SK-N-SH (cell line): ENCODE results near the gene STX1A. TPM values are rescaled to one million over a fixed set of nuclear protein-coding genes. Genes with fewer than 3 reads are reported as not detected.
"Not testable (repeated sequence)": the region's sequence is repeated elsewhere in the genome, so short reads cannot be mapped to it uniquely, and the experiment has no call there.

Experiments
- CTCF ChIA-PET: fragments of 300-600, 350-600 bp; formaldehyde crosslinking; extraction: SDS; loops from one replicate; lab custom pipeline; 2021; lab: Yijun Ruan, JAX
- POLR2A ChIA-PET: fragments of 350-600 bp; sonication (Branson Sonifier 250); formaldehyde crosslinking; extraction: SDS; loops from one replicate; lab custom pipeline; 2020; ENCODE audit warnings: antibody characterized with exemption, inconsistent platforms; lab: Yijun Ruan, JAX
- DNase-seq: peaks from one replicate; pipeline ENCODE4 v3.0.0; 2012
- H2AFZ ChIP-seq: fragments of 200-600 bp; sonication (generic); 2 replicates; pipeline ENCODE4 v1.8.1; 2016; ENCODE audit warnings: antibody characterized with exemption, mild to moderate bottlenecking, low read depth
- H3F3A ChIP-seq: fragments of 200-600 bp; sonication (generic); replicated peaks from 2 replicates; pipeline ENCODE3; 2016; ENCODE audit warnings: antibody characterized with exemption, mild to moderate bottlenecking; ENCODE audit not compliant: insufficient read depth
- H3K27ac ChIP-seq, 2 experiments: fragments of 200-500 bp in 1 of 2; fragments of 200-600 bp in 1 of 2; sonication (Bioruptor generic) in 1 of 2; sonication (generic), shearing (Covaris generic) in 1 of 2; 2 replicates each; pipeline versions ENCODE4 v1.5.1 to v1.6.1; 2014 to 2016; ENCODE audit warnings: low read depth in 2 of 2, inconsistent platforms in 1 of 2, low read length in 1 of 2, mild to moderate bottlenecking in 1 of 2, mixed read lengths in 1 of 2
- H3K27me3 ChIP-seq: fragments of 200-600 bp; sonication (generic), shearing (Covaris generic); 2 replicates; pipeline ENCODE4 v1.6.1; 2016; ENCODE audit warnings: mixed run types; ENCODE audit not compliant: insufficient read depth
- H3K36me3 ChIP-seq, 2 experiments: fragments of 200-500 bp in 1 of 2; fragments of 200-600 bp in 1 of 2; sonication (Bioruptor generic) in 1 of 2; sonication (generic) in 1 of 2; replicated peaks in 1 of 2; 2 replicates each; pipeline versions ENCODE3 to v1.5.1; 2014 to 2016; ENCODE audit warnings: low read length in 1 of 2, mild to moderate bottlenecking in 1 of 2; ENCODE audit not compliant: insufficient read depth in 2 of 2, control insufficient read depth in 1 of 2
- H3K4me1 ChIP-seq, 2 experiments: fragments of 200-500 bp in 1 of 2; fragments of 200-600 bp in 1 of 2; sonication (Bioruptor generic) in 1 of 2; sonication (generic), shearing (Covaris generic) in 1 of 2; 2 replicates each; pipeline versions ENCODE4 v1.5.1 to v1.6.1; 2014 to 2016; ENCODE audit warnings: low read depth in 1 of 2, low read length in 1 of 2, mixed run types in 1 of 2; ENCODE audit not compliant: insufficient read depth in 2 of 2, control insufficient read depth in 1 of 2
- H3K4me2 ChIP-seq: fragments of 200-600 bp; sonication (generic), shearing (Covaris generic); 2 replicates; pipeline ENCODE4 v1.6.1; 2017; ENCODE audit warnings: mixed run types
- H3K4me3 ChIP-seq, 2 experiments: fragments of 200-500 bp in 1 of 2; fragments of 200-600 bp in 1 of 2; sonication (Bioruptor generic) in 1 of 2; sonication (generic), shearing (Covaris generic) in 1 of 2; 2 replicates each; pipeline versions ENCODE4 v1.5.1 to v1.8.1; 2014 to 2016; ENCODE audit warnings: low read depth in 2 of 2, inconsistent platforms in 1 of 2, low read length in 1 of 2, mild to moderate bottlenecking in 1 of 2, mixed read lengths in 1 of 2, moderate library complexity in 1 of 2
- H3K79me2 ChIP-seq: fragments of 200-600 bp; sonication (generic); 2 replicates; pipeline ENCODE4 v1.8.1; 2017; ENCODE audit warnings: mild to moderate bottlenecking; ENCODE audit not compliant: insufficient read depth
- H3K9ac ChIP-seq: fragments of 200-600 bp; sonication (generic); 2 replicates; pipeline ENCODE4 v1.6.1; 2017; ENCODE audit warnings: mixed run types
- H3K9me2 ChIP-seq: fragments of 200-600 bp; sonication (generic); 2 replicates; pipeline ENCODE4 v1.6.1; 2017; ENCODE audit warnings: mixed run types
- H3K9me3 ChIP-seq: fragments of 200-600 bp; sonication (generic); 2 replicates; pipeline ENCODE4 v1.6.1; 2017; ENCODE audit warnings: mixed run types, mild to moderate bottlenecking, moderate library complexity
- H4K20me1 ChIP-seq: fragments of 200-600 bp; sonication (generic); 2 replicates; pipeline ENCODE4 v1.6.1; 2017; ENCODE audit warnings: mild to moderate bottlenecking, mixed run types; ENCODE audit not compliant: insufficient read depth
- CHD2 ChIP-seq: fragments of 150-350 bp; IDR thresholded peaks from 2 replicates; pipeline ENCODE4 v1.6.1; 2018; ENCODE audit warnings: low read length; ENCODE audit not compliant: partially characterized antibody
- FOSL2 ChIP-seq: IDR thresholded peaks from 2 replicates; pipeline ENCODE4 v1.4.0; 2012; ENCODE audit warnings: low read depth, mild to moderate bottlenecking, moderate library complexity, borderline replicate concordance
- RCOR1 ChIP-seq: fragments of 150-350 bp; IDR thresholded peaks from 2 replicates; pipeline ENCODE4 v1.6.1; 2017; ENCODE audit warnings: antibody characterized with exemption, low read length
- YY1 ChIP-seq: IDR thresholded peaks from 2 replicates; pipeline ENCODE4 v1.4.0; 2012; ENCODE audit warnings: low read depth, mild to moderate bottlenecking
- WGBS: methylation state at CpG from one replicate; pipeline ENCODE4 v1.1.6; 2017; ENCODE audit warnings: low lambda C conversion rate; 5-methylcytosine and 5-hydroxymethylcytosine counted together
- polyA plus RNA-seq, 3 experiments: library from polyadenylated mRNA; depleted of rRNA; stranded (reverse); fragments of >200 nt; gene quantifications; 2 replicates each; pipeline ENCODE4 v1.2.3, GENCODE V29; 2012
- TF ChIP-seq, protein P1 (sequence below): IDR thresholded peaks from 2 replicates; pipeline ENCODE4; 2012
- TF ChIP-seq, protein P2 (sequence below): IDR thresholded peaks from 2 replicates; pipeline ENCODE4 v1.6.1; 2012; ENCODE audit warnings: mild to moderate bottlenecking, low read depth, low read length, moderate library complexity
- TF ChIP-seq, protein P3 (sequence below): fragments of 150-350 bp; IDR thresholded peaks from 2 replicates; pipeline ENCODE4 v1.6.1; 2016; ENCODE audit warnings: mild to moderate bottlenecking, low read depth, low read length
- TF ChIP-seq, protein P4 (sequence below): fragments of 150-350 bp; IDR thresholded peaks from 2 replicates; pipeline ENCODE4 v1.6.1; 2017; ENCODE audit warnings: antibody characterized with exemption, low read length, low read depth, borderline replicate concordance

The STX1A gene
- polyA plus RNA-seq, 1 of the 3 experiments (the other 2 are of a cell fraction): 91.1 TPM

DNA sequence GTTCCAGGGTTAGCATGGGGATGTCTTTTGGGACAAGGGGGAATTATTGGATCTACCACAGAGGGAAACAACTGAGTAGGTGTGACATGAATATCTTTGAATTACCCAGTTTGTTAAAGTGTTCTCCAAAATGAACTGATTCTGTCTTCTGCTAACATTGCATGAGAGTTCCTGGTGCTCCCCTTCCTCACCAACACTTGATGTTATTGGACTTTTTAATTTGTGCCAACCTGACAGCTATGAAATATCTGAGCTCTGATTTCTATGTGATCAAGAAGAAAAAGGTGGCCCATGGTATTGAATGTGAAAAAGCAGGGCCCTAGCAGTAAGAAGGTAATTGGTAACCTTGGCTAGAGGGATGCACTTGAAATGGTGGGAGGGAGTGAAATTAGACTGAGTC, 56.4 kb downstream of the STX1A start:
- Histone ChIP-seq H3K9me3 (no peaks in the 10 kb centered on the region), H3K4me1 (no peaks in the 10 kb centered on the region), H3K4me3 (no peak overlapping the region), H3K4me2 (no peak overlapping the region), H3K9ac (no peak overlapping the region), H4K20me1 (no peaks in the 10 kb centered on the region), H3K79me2 (no peaks in the 10 kb centered on the region), H2AFZ (no peak overlapping the region), H3K27ac (no peak overlapping the region), H3K9me2 (no peaks in the 10 kb centered on the region), H3K27me3 (peaks cover 34% of the 10 kb centered on the region; the same call in 1 of the 2 replicates), H3F3A (peaks cover 6% of the 10 kb centered on the region), H3K36me3 (no peaks in the 10 kb centered on the region)
- ChIA-PET POLR2A (no interaction called here), CTCF (interaction anchor here (1.0 kb wide), 1 partner anchor 38 kb away, joined by 3 read pairs; no protein-coding TSS in a partner anchor)
- no peak for TF ChIP-seq RCOR1
- TF ChIP-seq, protein P1, sequence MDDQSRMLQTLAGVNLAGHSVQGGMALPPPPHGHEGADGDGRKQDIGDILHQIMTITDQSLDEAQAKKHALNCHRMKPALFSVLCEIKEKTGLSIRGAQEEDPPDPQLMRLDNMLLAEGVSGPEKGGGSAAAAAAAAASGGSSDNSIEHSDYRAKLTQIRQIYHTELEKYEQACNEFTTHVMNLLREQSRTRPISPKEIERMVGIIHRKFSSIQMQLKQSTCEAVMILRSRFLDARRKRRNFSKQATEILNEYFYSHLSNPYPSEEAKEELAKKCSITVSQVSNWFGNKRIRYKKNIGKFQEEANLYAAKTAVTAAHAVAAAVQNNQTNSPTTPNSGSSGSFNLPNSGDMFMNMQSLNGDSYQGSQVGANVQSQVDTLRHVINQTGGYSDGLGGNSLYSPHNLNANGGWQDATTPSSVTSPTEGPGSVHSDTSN: no peak
- no peak for TF ChIP-seq FOSL2
- TF ChIP-seq, protein P2, sequence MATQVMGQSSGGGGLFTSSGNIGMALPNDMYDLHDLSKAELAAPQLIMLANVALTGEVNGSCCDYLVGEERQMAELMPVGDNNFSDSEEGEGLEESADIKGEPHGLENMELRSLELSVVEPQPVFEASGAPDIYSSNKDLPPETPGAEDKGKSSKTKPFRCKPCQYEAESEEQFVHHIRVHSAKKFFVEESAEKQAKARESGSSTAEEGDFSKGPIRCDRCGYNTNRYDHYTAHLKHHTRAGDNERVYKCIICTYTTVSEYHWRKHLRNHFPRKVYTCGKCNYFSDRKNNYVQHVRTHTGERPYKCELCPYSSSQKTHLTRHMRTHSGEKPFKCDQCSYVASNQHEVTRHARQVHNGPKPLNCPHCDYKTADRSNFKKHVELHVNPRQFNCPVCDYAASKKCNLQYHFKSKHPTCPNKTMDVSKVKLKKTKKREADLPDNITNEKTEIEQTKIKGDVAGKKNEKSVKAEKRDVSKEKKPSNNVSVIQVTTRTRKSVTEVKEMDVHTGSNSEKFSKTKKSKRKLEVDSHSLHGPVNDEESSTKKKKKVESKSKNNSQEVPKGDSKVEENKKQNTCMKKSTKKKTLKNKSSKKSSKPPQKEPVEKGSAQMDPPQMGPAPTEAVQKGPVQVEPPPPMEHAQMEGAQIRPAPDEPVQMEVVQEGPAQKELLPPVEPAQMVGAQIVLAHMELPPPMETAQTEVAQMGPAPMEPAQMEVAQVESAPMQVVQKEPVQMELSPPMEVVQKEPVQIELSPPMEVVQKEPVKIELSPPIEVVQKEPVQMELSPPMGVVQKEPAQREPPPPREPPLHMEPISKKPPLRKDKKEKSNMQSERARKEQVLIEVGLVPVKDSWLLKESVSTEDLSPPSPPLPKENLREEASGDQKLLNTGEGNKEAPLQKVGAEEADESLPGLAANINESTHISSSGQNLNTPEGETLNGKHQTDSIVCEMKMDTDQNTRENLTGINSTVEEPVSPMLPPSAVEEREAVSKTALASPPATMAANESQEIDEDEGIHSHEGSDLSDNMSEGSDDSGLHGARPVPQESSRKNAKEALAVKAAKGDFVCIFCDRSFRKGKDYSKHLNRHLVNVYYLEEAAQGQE: no peak
- TF ChIP-seq, protein P3, sequence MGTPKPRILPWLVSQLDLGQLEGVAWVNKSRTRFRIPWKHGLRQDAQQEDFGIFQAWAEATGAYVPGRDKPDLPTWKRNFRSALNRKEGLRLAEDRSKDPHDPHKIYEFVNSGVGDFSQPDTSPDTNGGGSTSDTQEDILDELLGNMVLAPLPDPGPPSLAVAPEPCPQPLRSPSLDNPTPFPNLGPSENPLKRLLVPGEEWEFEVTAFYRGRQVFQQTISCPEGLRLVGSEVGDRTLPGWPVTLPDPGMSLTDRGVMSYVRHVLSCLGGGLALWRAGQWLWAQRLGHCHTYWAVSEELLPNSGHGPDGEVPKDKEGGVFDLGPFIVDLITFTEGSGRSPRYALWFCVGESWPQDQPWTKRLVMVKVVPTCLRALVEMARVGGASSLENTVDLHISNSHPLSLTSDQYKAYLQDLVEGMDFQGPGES: no peak
- no peak for TF ChIP-seq YY1
- TF ChIP-seq CHD2: no peak
- TF ChIP-seq, protein P4, sequence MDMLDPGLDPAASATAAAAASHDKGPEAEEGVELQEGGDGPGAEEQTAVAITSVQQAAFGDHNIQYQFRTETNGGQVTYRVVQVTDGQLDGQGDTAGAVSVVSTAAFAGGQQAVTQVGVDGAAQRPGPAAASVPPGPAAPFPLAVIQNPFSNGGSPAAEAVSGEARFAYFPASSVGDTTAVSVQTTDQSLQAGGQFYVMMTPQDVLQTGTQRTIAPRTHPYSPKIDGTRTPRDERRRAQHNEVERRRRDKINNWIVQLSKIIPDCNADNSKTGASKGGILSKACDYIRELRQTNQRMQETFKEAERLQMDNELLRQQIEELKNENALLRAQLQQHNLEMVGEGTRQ: no peak
- no peak for DNase-seq

DNA sequence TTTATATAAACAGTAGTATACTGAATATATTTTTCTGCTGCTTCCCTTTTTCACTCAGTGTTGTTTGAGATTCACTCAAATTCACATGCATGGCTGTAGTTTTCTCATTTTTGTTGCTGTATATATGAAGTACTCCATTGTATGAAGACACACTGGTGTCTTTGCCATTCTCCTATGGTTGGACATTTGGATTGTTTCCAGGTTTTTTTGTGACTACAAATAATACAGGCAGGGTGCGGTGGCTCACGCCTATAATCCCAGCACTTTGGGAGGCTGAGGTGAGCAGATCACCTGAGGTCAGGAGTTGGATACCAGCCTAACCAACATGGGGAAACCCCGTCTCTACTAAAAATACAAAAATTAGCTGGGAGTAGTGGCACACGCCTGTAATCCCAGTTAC, 58.9 kb downstream of the STX1A start:
- peaks cover 40% of the 10 kb centered on the region; the same call in 1 of the 2 replicates for H3K27me3 ChIP-seq
- H3K27ac ChIP-seq, H3K4me3 ChIP-seq, H3F3A ChIP-seq, H3K9me2 ChIP-seq, H3K9me3 ChIP-seq, H3K36me3 ChIP-seq, DNase-seq, H3K4me2 ChIP-seq, H3K9ac ChIP-seq, H2AFZ ChIP-seq, H3K4me1 ChIP-seq, H3K79me2 ChIP-seq, H4K20me1 ChIP-seq, POLR2A ChIA-PET: not testable (repeated sequence)
- CTCF ChIA-PET: interaction anchor here (1.6 to 5.2 kb wide), 2 partner anchors 32 to 54 kb away, joined by 4 to 26 read pairs; no protein-coding TSS in a partner anchor
- 17% methylated on average over 4 of the region's 4 CpGs for WGBS
